IMR-90 (cell line): Measurements from ENCODE around the gene TECPR2. TPM values are rescaled to one million over a fixed set of nuclear protein-coding genes. Genes with fewer than 3 reads are reported as not detected.

Experiments
- ATAC-seq: fragments of 200-7000 bp; cut with Tn5 transposase; 2 replicates; pipeline ENCODE4 v1.9.1; 2020; ENCODE audit warnings: low read depth, mild to moderate bottlenecking, moderate library complexity
- BruUV-seq: library from RNA; stranded (reverse); fragments of 400-500 nt; replicated peaks from 2 replicates; lab custom pipeline; 2021; lab: Mats Ljungman, UMichigan
- CTCF ChIA-PET: fragments of 300-600 bp; formaldehyde crosslinking; extraction: SDS; loops from one replicate; lab custom pipeline; 2021; ENCODE audit warnings: antibody characterized with exemption; lab: Yijun Ruan, JAX
- POLR2A ChIA-PET: fragments of 300-600 bp; sonication (Branson Sonifier 250); formaldehyde crosslinking; loops from one replicate; lab custom pipeline; 2022; ENCODE audit warnings: antibody characterized with exemption; ENCODE audit not compliant: unreplicated experiment; lab: Charles Lee
- DNase-seq: peaks from one replicate; pipeline ENCODE4 v3.0.0; 2013
- H2AFZ ChIP-seq: replicated peaks from 2 replicates; pipeline ENCODE3; 2013; ENCODE audit warnings: low read length, mild to moderate bottlenecking; ENCODE audit not compliant: poor library complexity
- H2AK5ac ChIP-seq: 2 replicates; pipeline ENCODE4 v1.6.1; 2013; ENCODE audit warnings: low read depth, low read length, inconsistent platforms
- H2AK9ac ChIP-seq: replicated peaks from 2 replicates; pipeline ENCODE3; 2013; ENCODE audit warnings: mild to moderate bottlenecking, low read depth, low read length, moderate library complexity; ENCODE audit not compliant: poor library complexity
- H2BK120ac ChIP-seq: 2 replicates; pipeline ENCODE4 v1.6.1; 2013; ENCODE audit warnings: low read depth, low read length, inconsistent platforms
- H2BK15ac ChIP-seq: 3 replicates; pipeline ENCODE4 v1.6.1; 2013; ENCODE audit warnings: low read depth, low read length, inconsistent platforms
- H2BK20ac ChIP-seq: 2 replicates; pipeline ENCODE4 v1.6.1; 2013; ENCODE audit warnings: low read depth, mild to moderate bottlenecking, inconsistent platforms, low read length, moderate library complexity
- H2BK5ac ChIP-seq: 2 replicates; pipeline ENCODE4 v1.6.1; 2013; ENCODE audit warnings: mild to moderate bottlenecking, low read depth, low read length, inconsistent platforms; ENCODE audit not compliant: poor library complexity, severe bottlenecking
- H3K14ac ChIP-seq: replicated peaks from 2 replicates; pipeline ENCODE4 v1.6.1; 2013; ENCODE audit warnings: low read depth, low read length, inconsistent platforms
- H3K18ac ChIP-seq: 2 replicates; pipeline ENCODE4 v1.6.1; 2013; ENCODE audit warnings: low read depth, low read length, control low read depth
- H3K23ac ChIP-seq: 2 replicates; pipeline ENCODE4 v1.6.1; 2013; ENCODE audit warnings: low read depth, low read length, inconsistent platforms
- H3K27ac ChIP-seq: 2 replicates; pipeline ENCODE4 v1.5.1; 2013; ENCODE audit warnings: mild to moderate bottlenecking, control low read depth, low read length; ENCODE audit not compliant: insufficient read depth
- H3K27me3 ChIP-seq: 2 replicates; pipeline ENCODE4 v1.6.1; 2013; ENCODE audit warnings: low read length; ENCODE audit not compliant: control insufficient read depth, insufficient read depth
- H3K36me3 ChIP-seq: 2 replicates; pipeline ENCODE4 v1.6.1; 2013; ENCODE audit warnings: low read length, mixed read lengths; ENCODE audit not compliant: control insufficient read depth, insufficient read depth
- H3K4ac ChIP-seq: 2 replicates; pipeline ENCODE4 v1.6.1; 2013; ENCODE audit warnings: low read depth, low read length, inconsistent platforms
- H3K4me1 ChIP-seq: 2 replicates; pipeline ENCODE4 v1.6.1; 2013; ENCODE audit warnings: low read length, mixed read lengths; ENCODE audit not compliant: control insufficient read depth, insufficient read depth
- H3K4me2 ChIP-seq: 2 replicates; pipeline ENCODE4 v1.6.1; 2013; ENCODE audit warnings: low read depth, mild to moderate bottlenecking, control low read depth, low read length, moderate library complexity
- H3K4me3 ChIP-seq: 2 replicates; pipeline ENCODE4 v1.5.1; 2013; ENCODE audit warnings: low read depth, mild to moderate bottlenecking, control low read depth, low read length, moderate library complexity; ENCODE audit not compliant: insufficient read depth
- H3K56ac ChIP-seq: 2 replicates; pipeline ENCODE4 v1.6.1; 2013; ENCODE audit warnings: low read length, inconsistent platforms; ENCODE audit not compliant: insufficient read depth; ENCODE audit errors: extremely low read depth
- H3K79me1 ChIP-seq, 2 experiments: 2 replicates each; pipeline ENCODE4 v1.6.1; 2013; ENCODE audit warnings: low read length in 2 of 2, inconsistent platforms in 1 of 2, low read depth in 1 of 2
- H3K9ac ChIP-seq: 2 replicates; pipeline ENCODE4 v1.6.1; 2013; ENCODE audit warnings: low read depth, low read length, control low read depth
- H3K9me1 ChIP-seq: 2 replicates; pipeline ENCODE4 v1.6.1; 2013; ENCODE audit warnings: low read length, inconsistent platforms; ENCODE audit not compliant: insufficient read depth
- H3K9me3 ChIP-seq: 2 replicates; pipeline ENCODE4 v1.6.1; 2013; ENCODE audit warnings: low read length; ENCODE audit not compliant: control insufficient read depth, insufficient read depth
- H4K20me1 ChIP-seq: 2 replicates; pipeline ENCODE4 v1.6.1; 2013; ENCODE audit warnings: low read length, inconsistent platforms; ENCODE audit not compliant: insufficient read depth
- H4K5ac ChIP-seq: 2 replicates; pipeline ENCODE4 v1.6.1; 2013; ENCODE audit warnings: mild to moderate bottlenecking, low read depth, low read length, control low read depth
- H4K8ac ChIP-seq, 2 experiments: 2 replicates each; pipeline ENCODE4 v1.6.1; 2013; ENCODE audit warnings: low read depth in 2 of 2, low read length in 2 of 2, control low read depth in 1 of 2, inconsistent platforms in 1 of 2
- H4K91ac ChIP-seq: 2 replicates; pipeline ENCODE4 v1.6.1; 2013; ENCODE audit warnings: low read depth, low read length, inconsistent platforms; ENCODE audit not compliant: insufficient read depth
- BHLHE40 ChIP-seq: fragments of 150-350 bp; IDR thresholded peaks from 2 replicates; pipeline ENCODE4 v1.6.1; 2016; ENCODE audit warnings: mild to moderate bottlenecking, low read depth, low read length
- CHD1 ChIP-seq: IDR thresholded peaks from 2 replicates; pipeline ENCODE4 v1.6.1; 2012; ENCODE audit warnings: low read depth, low read length, improper control_type of control experiment
- FOS ChIP-seq: fragments of 150-350 bp; IDR thresholded peaks from 2 replicates; pipeline ENCODE4 v1.6.1; 2016; ENCODE audit warnings: low read depth, low read length
- MAFK ChIP-seq: IDR thresholded peaks from 2 replicates; pipeline ENCODE4 v1.6.1; 2012; ENCODE audit warnings: low read depth, low read length, improper control_type of control experiment
- MXI1 ChIP-seq: IDR thresholded peaks from 2 replicates; pipeline ENCODE4 v1.6.1; 2012; ENCODE audit warnings: low read depth, mild to moderate bottlenecking, low read length, moderate library complexity, borderline replicate concordance
- NFE2L2 ChIP-seq: fragments of 150-350 bp; IDR thresholded peaks from 2 replicates; pipeline ENCODE4 v1.6.1; 2016; ENCODE audit warnings: low read depth, mild to moderate bottlenecking, low read length
- POLR2A ChIP-seq: IDR thresholded peaks from 2 replicates; pipeline ENCODE4 v1.6.1; 2012; ENCODE audit warnings: mild to moderate bottlenecking, low read depth, low read length
- RAD21 ChIP-seq: IDR thresholded peaks from 2 replicates; pipeline ENCODE4 v1.6.1; 2012; ENCODE audit warnings: low read length, improper control_type of control experiment
- RCOR1 ChIP-seq: IDR thresholded peaks from 2 replicates; pipeline ENCODE4 v1.6.1; 2012; ENCODE audit warnings: mild to moderate bottlenecking, low read length, improper control_type of control experiment; ENCODE audit not compliant: insufficient replicate concordance
- RFX5 ChIP-seq: IDR thresholded peaks from 2 replicates; pipeline ENCODE4 v1.8.0; 2012; ENCODE audit warnings: low read depth, mild to moderate bottlenecking, low read length, moderate library complexity
- SMC3 ChIP-seq: fragments of 150-350 bp; IDR thresholded peaks from 2 replicates; pipeline ENCODE4 v1.6.1; 2016; ENCODE audit warnings: low read depth, mild to moderate bottlenecking, antibody characterized with exemption, low read length, moderate library complexity
- dilution Hi-C: fragments of 300-500 bp; cut with HindIII; formaldehyde crosslinking; loops from one replicate; pipeline ENCODE4 v1.14.3; 2018; ENCODE audit warnings: low sequenced_read_pairs; ENCODE audit not compliant: unreplicated experiment
- in situ Hi-C: fragments of 300-500 bp; cut with MboI; formaldehyde crosslinking; loops from 3 replicates; pipeline ENCODE4 v1.14.3; 2019; ENCODE audit warnings: low sequenced_read_pairs, inconsistent platforms, mixed read lengths
- intact Hi-C: fragments of 100-400 bp; cut with micrococcal nuclease; formaldehyde crosslinking; loops from 2 replicates; pipeline ENCODE4 v1.10.0; 2022
- polyA plus RNA-seq, 3 experiments: library from polyadenylated mRNA; depleted of rRNA; stranded (reverse); fragments of >200 nt; gene quantifications; 2 replicates each; pipeline ENCODE4 v1.2.3, GENCODE V29; 2012; ENCODE audit warnings: low replicate concordance in 1 of 3
- total RNA-seq: library from RNA; depleted of rRNA; stranded (reverse); fragments of >200 nt; gene quantifications from 2 replicates; pipeline ENCODE4 v1.2.3, GENCODE V29; 2012
- TF ChIP-seq, protein P1 (sequence below): fragments of 150-350 bp; IDR thresholded peaks from 2 replicates; pipeline ENCODE4 v1.6.1; 2017; ENCODE audit warnings: mild to moderate bottlenecking, antibody characterized with exemption, low read length, low read depth

Gene TECPR2
- total and polyA plus RNA-seq, 2 of the 4 experiments (the other 2 are of a cell fraction): 9.5 to 11.7 TPM

DNA sequence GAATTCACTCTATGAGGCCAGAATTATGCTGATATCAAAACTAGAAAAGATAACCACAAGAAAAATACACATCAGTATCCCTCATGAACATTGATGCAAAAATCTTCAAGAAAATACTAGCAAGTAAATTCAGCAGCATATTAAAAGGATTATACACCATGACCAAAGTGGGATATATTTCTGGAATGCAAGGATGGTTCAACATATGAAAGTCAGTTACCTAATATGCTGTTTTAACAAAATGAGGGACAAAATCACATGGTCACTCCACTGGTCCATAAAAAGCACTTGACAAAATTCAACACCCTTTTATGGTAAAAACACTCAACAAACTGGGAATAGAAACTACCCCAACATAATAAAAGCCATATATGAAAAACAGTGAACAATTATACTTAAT lies 40.3 kb downstream of the TECPR2 start:
- Histone ChIP-seq H3K4ac (no peak overlapping the region), H3K9ac (no peak overlapping the region), H3K79me1 (no peaks in the 10 kb centered on the region), H3K14ac (no peak overlapping the region), H3K23ac (no peak overlapping the region), H2BK20ac (no peak overlapping the region), H3K36me3 (peaks cover 3% of the 10 kb centered on the region), H3K27me3 (no peaks in the 10 kb centered on the region), H2AK9ac (no peak overlapping the region), H2BK5ac (no peak overlapping the region), H3K56ac (no peak overlapping the region), H4K20me1 (no peaks in the 10 kb centered on the region), H2AK5ac (no peak overlapping the region), H4K5ac (no peak overlapping the region), H4K8ac (no peak overlapping the region), H3K4me2 (no peak overlapping the region), H3K18ac (no peak overlapping the region), H2BK120ac (no peak overlapping the region), H3K27ac (no peak overlapping the region), H2AFZ (no peak overlapping the region), H2BK15ac (no peak overlapping the region), H3K9me1 (no peaks in the 10 kb centered on the region), H3K4me1 (no peaks in the 10 kb centered on the region), H3K9me3 (peaks cover 10% of the 10 kb centered on the region), H4K91ac (no peak overlapping the region), H3K4me3 (no peak overlapping the region)
- TF ChIP-seq MXI1 (no peak), RFX5 (no peak), RCOR1 (no peak), FOS (no peak), BHLHE40 (no peak), CHD1 (no peak), RAD21 (no peak), POLR2A (no peak), SMC3 (no peak), MAFK (no peak), NFE2L2 (no peak)
- TF ChIP-seq, protein P1, sequence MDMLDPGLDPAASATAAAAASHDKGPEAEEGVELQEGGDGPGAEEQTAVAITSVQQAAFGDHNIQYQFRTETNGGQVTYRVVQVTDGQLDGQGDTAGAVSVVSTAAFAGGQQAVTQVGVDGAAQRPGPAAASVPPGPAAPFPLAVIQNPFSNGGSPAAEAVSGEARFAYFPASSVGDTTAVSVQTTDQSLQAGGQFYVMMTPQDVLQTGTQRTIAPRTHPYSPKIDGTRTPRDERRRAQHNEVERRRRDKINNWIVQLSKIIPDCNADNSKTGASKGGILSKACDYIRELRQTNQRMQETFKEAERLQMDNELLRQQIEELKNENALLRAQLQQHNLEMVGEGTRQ: no peak
- no TSS peak for BruUV-seq
- ATAC-seq: no peak
- ChIA-PET POLR2A (no interaction called here), CTCF (no interaction called here)
- in situ Hi-C loops (no loop called here), dilution Hi-C loops (no loop called here), intact Hi-C loops (no loop called here)
- no peak for DNase-seq
